Lung (tissue), 16 donors: Measurements from ENCODE around the gene PLA2G2A. TPM values are rescaled to one million over a fixed set of nuclear protein-coding genes. Genes with fewer than 3 reads are reported as not detected.

Experiments used
- ATAC-seq: fragments of 200-7000 bp; cut with Tn5 transposase; one replicate; pipeline ENCODE4 v1.9.1; 2020; ENCODE audit warnings: moderate number of reproducible peaks; ENCODE audit not compliant: insufficient read depth, low FRiP score
- DNase-seq, 3 donors: peaks; one replicate each; pipeline ENCODE4 v3.0.0-alpha.2; 2013 to 2017
- H3K27ac ChIP-seq, 2 donors: one replicate each; pipeline ENCODE4 v1.5.1; 2013; ENCODE audit warnings: mild to moderate bottlenecking in 2 of 2, moderate library complexity in 2 of 2, control low read depth in 1 of 2, inconsistent platforms in 1 of 2, low read depth in 1 of 2, low read length in 1 of 2
- H3K27me3 ChIP-seq, 3 donors: one replicate each; pipeline ENCODE4 v1.5.1; 2013; ENCODE audit warnings: low read length in 2 of 3; ENCODE audit not compliant: control insufficient read depth in 3 of 3, insufficient read depth in 3 of 3
- H3K36me3 ChIP-seq, 4 donors: one replicate each; pipeline ENCODE4 v1.5.1; 2013; ENCODE audit warnings: low read length in 4 of 4, mild to moderate bottlenecking in 1 of 4, moderate library complexity in 1 of 4; ENCODE audit not compliant: control insufficient read depth in 4 of 4, insufficient read depth in 4 of 4
- H3K4me1 ChIP-seq, 5 donors: one replicate each; pipeline ENCODE4 v1.5.1; 2013; ENCODE audit warnings: low read length in 5 of 5, mild to moderate bottlenecking in 2 of 5, moderate library complexity in 1 of 5; ENCODE audit not compliant: control insufficient read depth in 5 of 5, insufficient read depth in 5 of 5
- H3K4me3 ChIP-seq: one replicate; pipeline ENCODE4 v1.5.1; 2013; ENCODE audit warnings: mild to moderate bottlenecking, control low read depth, moderate library complexity
- H3K9ac ChIP-seq, 2 donors: one replicate each; pipeline ENCODE4 v1.5.1; 2013; ENCODE audit warnings: low read length in 2 of 2, control low read depth in 1 of 2; ENCODE audit not compliant: insufficient read depth in 1 of 2
- H3K9me3 ChIP-seq, 4 donors: one replicate each; pipeline ENCODE4 v1.5.1; 2013; ENCODE audit warnings: low read length in 3 of 4, mild to moderate bottlenecking in 1 of 4, moderate library complexity in 1 of 4; ENCODE audit not compliant: control insufficient read depth in 4 of 4, insufficient read depth in 3 of 4
- WGBS, 2 donors: extraction: QIAGEN DNeasy Blood & Tissue Kit; methylation state at CpG; one replicate each; pipeline ENCODE4 v1.1.7; 2013; 5-methylcytosine and 5-hydroxymethylcytosine counted together
- long read RNA-seq, 5 donors: transcript quantifications; one replicate each; lab custom pipeline, GENCODE V29; 2026
- polyA plus RNA-seq, 2 donors: library from polyadenylated mRNA; stranded (reverse); fragments of 200-250 nt; gene quantifications; one replicate each; pipeline ENCODE4 v1.2.1, GENCODE V29; 2013
- total RNA-seq, 2 donors: library from RNA; depleted of rRNA in 1 of 2; stranded (reverse); fragments of >200 nt in 1 of 2; gene quantifications; one replicate each; pipeline ENCODE4 v1.2.1, GENCODE V29; 2014 to 2021
- TF ChIP-seq, protein P1 (sequence below): IDR thresholded peaks from 2 replicates; pipeline ENCODE4 v1.5.1; 2012; ENCODE audit warnings: mild to moderate bottlenecking; ENCODE audit errors: control extremely low read depth, extremely low read depth
- donor health status: control.
- donor health status: control.
- donor health status: Bipolar disorder and iron deficiency.
- donor health status: healthy.
- donor health status: DM: yes; HTN: yes; CAD: no.

Gene PLA2G2A, protein sequence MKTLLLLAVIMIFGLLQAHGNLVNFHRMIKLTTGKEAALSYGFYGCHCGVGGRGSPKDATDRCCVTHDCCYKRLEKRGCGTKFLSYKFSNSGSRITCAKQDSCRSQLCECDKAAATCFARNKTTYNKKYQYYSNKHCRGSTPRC
- 10 to 100 TPM in 1 of 2 donors, 1 to 10 TPM in 1; 1.8 to 33.1 TPM for total RNA-seq
- polyA plus RNA-seq = 100 to 1,000 TPM in 1 of 2 donors, 10 to 100 TPM in 1; 29.5 to 168 TPM
- long read RNA-seq, donor 1, partial matches to known transcripts = 0 of 1 reads
- long read RNA-seq, donor 1, other reads (novel, unspliced or antisense) = 0 of 1 reads
- long read RNA-seq, donor 2 = 0 reads
- long read RNA-seq, donor 3 = 0 reads
- long read RNA-seq, donor 4, partial matches to known transcripts = 0 of 1 reads
- long read RNA-seq, donor 4, other reads (novel, unspliced or antisense) = 0 of 1 reads
- long read RNA-seq, donor 5 = 0 reads

DNA sequence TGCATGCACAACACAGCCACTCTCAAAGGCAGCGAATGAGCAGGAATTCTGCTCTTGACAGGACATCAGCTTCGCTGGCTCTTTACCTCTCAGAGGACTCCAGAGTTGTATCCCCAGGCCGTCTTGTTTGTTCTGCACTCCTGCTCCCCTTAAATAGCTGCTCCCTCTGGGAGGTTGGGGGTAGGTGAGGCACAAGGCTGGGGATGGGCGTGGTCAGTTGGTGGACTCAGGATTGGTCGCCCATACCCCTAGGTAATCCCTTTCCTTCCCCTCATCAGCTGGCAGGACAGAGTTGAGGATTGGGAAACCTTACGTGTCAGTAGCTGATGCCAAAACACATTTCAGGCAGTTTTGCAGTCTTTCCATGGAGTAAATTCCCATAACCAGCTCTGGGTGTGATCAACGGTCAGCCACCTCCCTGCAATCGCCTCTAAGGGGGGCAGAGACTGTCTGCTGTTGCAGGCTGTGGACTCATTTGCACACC lies at the start of gene PLA2G2A:
Gene PLA2G2A (minus strand): TSS at position 125 of the 484 bp plus-strand sequence. CDS start 845 bp downstream, outside the sequence.
- ATAC-seq = peak; percentile 44
- no peak within 1 kb of the TSS for H3K9ac ChIP-seq

DNA sequence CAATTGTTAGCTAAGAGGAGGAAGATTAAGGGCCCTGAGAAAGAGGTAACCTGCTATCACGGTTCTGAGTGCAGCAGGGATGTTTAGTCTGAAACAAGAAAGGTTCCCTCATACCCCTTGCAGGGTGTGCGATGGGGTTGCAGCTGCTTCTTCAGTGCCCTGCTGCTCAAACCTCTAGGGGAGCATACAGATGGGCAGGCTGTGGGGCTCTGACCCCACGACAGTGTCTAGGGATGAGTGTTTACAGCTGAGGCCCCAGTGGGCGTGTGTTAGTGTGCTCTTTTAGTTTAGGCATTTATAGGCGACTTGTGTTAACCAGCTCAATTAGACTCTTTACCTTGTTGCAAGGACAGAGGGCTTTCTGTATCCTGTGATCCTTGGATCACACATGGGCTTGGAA lies 49.3 kb upstream of the PLA2G2A start:
- Histone ChIP-seq H3K4me3 (no peak overlapping the region), H3K36me3 (no peaks in the 10 kb centered on the region), H3K9ac (no peak overlapping the region), H3K27me3 (no peaks in the 10 kb centered on the region), H3K27ac (peak overlapping the region in 1 of 2 donors; percentile 70), H3K4me1 (no peaks in the 10 kb centered on the region), H3K9me3 (peaks cover 0 to under 1% (median 0%) of the 10 kb centered on the region in 4 donors)
- DNase-seq = no peak
- ATAC-seq = no peak
- TF ChIP-seq, protein P1, sequence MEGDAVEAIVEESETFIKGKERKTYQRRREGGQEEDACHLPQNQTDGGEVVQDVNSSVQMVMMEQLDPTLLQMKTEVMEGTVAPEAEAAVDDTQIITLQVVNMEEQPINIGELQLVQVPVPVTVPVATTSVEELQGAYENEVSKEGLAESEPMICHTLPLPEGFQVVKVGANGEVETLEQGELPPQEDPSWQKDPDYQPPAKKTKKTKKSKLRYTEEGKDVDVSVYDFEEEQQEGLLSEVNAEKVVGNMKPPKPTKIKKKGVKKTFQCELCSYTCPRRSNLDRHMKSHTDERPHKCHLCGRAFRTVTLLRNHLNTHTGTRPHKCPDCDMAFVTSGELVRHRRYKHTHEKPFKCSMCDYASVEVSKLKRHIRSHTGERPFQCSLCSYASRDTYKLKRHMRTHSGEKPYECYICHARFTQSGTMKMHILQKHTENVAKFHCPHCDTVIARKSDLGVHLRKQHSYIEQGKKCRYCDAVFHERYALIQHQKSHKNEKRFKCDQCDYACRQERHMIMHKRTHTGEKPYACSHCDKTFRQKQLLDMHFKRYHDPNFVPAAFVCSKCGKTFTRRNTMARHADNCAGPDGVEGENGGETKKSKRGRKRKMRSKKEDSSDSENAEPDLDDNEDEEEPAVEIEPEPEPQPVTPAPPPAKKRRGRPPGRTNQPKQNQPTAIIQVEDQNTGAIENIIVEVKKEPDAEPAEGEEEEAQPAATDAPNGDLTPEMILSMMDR = no peak
- WGBS, 2 donors = 76 to 81% methylated on average over 5 of the region's 5 CpGs

More for the DNA sequence above, at the start of gene PLA2G2A:
- 76% methylated on average over 8 of the region's 8 CpGs for WGBS, 2 donors
- TF ChIP-seq, protein P1 = no peak
- Histone ChIP-seq H3K36me3 (no peaks in the 10 kb centered on the region), H3K27me3 (no peaks in the 10 kb centered on the region), H3K4me3 (no peak within 1 kb of the TSS), H3K27ac (no peak within 1 kb of the TSS), H3K9me3 (peaks cover 0 to 1% (median 0%) of the 10 kb centered on the region in 4 donors), H3K4me1 (peaks cover 0 to 21% (median 0%) of the 10 kb centered on the region in 5 donors)
- peak in 2 of 3 donors; percentile 16 to 35 for DNase-seq

DNA sequence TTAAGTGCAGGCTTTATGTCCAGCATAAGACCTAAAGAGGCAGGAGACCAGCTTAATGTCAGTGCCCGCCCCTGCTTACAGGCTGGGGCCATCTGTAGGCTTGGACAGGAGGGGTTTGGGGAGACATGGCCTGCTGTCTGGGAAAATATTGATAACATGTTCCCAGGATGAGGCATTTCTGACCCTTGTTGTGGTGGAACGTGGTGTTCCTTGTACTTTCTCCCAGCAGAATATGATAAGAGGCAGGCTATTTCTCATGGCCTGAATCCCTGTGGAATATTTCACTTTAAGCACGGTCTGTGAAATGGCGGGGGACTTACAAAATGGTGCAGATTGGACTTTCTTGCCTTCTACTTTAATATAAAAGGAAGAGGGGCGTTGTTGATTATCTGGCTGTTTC lies 48.7 kb upstream of the PLA2G2A start:
- WGBS, 2 donors = 86 to 92% methylated on average over 5 of the region's 5 CpGs
- H3K36me3 ChIP-seq = no peaks in the 10 kb centered on the region
- H3K27ac ChIP-seq = peak overlapping the region in 1 of 2 donors; percentile 70
- TF ChIP-seq, protein P1 = no peak
- H3K9ac ChIP-seq = no peak overlapping the region
- no peaks in the 10 kb centered on the region for H3K4me1 ChIP-seq
- DNase-seq (no peak), ATAC-seq (no peak)
- H3K9me3 ChIP-seq = peaks cover 0 to 3% (median 1%) of the 10 kb centered on the region in 4 donors
- no peak overlapping the region for H3K4me3 ChIP-seq
- no peaks in the 10 kb centered on the region for H3K27me3 ChIP-seq
